GM18508 (cell line): ENCODE measurements around the gene PP2D1.
"Not testable (repeated sequence)": the region's sequence is repeated elsewhere in the genome, so short reads cannot be mapped to it uniquely, and the experiment has no call there.

ENCODE experiments used
- ATAC-seq: cut with Tn5 transposase; IDR thresholded peaks from one replicate; pipeline ENCODE4 v1.9.1; 2021; ENCODE audit warnings: moderate number of reproducible peaks; ENCODE audit not compliant: insufficient read depth, unreplicated experiment

PP2D1 gene

GRCh38 chr3:20040548-20041196 lies 28.6 kb upstream of the PP2D1 start:
- peak; percentile 21 for ATAC-seq

DNA sequence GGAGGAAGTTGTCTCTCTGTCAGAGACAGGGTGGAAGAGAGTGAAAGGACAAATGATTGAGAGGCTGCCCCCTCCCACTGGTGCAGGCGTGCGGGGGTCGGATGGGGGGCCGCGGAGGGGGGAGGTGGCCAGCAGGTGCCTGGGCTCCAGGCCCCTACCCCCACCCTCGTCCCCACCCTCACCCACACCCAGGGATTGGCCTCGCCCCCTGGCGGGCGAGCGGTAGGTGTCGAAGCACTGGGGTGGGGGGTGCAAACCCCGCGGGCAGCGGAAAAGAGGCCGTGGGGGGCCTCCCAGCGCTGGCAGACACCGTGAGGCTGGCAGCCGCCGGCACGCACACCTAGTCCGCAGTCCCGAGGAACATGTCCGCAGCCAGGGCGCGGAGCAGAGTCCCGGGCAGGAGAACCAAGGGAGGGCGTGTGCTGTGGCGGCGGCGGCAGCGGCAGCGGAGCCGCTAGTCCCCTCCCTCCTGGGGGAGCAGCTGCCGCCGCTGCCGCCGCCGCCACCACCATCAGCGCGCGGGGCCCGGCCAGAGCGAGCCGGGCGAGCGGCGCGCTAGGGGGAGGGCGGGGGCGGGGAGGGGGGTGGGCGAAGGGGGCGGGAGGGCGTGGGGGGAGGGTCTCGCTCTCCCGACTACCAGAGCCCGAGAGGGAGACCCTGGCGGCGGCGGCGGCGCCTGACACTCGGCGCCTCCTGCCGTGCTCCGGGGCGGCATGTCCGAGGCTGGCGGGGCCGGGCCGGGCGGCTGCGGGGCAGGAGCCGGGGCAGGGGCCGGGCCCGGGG lies 27.9 kb upstream of the PP2D1 start, which contains the start of gene KAT2B:
KAT2B (plus strand) TSS at position 682 of the 783 bp plus-strand sequence; CDS start at position 714, 32 bp downstream.
- ATAC-seq, result peak; percentile 34

GRCh38 chr3:20039466-20039764 lies 27.4 kb upstream of the PP2D1 start:
- no peak for ATAC-seq

DNA sequence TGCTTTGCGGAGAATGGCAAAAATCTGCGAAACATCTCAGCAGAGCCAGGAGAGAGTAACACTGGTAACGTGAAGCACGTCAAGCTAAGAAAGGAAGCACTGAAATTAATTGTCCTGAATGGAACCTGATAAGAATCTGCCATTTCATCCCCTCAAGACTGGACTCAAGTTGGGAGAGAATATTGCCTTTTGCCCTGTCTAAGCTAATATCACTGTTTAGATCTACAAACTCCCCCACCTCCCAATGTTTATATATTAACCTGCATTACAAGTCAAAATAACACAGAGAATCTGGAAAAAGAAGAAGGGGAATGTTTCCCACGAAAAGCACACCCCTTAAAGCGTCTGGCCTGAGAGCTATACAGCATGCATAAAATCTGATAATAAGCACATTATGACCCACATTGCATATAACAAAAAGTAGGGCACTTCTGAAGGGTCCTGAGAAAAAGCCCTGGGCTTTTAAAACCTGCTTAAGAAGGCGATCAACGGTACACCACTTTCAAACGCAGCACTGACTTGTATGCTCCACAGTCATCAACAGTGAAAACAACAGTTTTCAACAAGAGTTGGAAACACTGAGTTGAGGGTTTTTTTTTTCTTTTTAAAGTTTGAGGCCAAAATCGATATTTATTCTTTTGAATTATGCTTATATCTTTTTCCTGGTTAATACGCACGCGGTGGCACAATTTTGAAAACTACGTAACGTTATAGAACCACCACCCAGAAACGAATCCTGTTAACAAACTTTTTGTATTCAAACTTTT lies 26.8 kb upstream of the PP2D1 start:
- ATAC-seq, result no peak

DNA sequence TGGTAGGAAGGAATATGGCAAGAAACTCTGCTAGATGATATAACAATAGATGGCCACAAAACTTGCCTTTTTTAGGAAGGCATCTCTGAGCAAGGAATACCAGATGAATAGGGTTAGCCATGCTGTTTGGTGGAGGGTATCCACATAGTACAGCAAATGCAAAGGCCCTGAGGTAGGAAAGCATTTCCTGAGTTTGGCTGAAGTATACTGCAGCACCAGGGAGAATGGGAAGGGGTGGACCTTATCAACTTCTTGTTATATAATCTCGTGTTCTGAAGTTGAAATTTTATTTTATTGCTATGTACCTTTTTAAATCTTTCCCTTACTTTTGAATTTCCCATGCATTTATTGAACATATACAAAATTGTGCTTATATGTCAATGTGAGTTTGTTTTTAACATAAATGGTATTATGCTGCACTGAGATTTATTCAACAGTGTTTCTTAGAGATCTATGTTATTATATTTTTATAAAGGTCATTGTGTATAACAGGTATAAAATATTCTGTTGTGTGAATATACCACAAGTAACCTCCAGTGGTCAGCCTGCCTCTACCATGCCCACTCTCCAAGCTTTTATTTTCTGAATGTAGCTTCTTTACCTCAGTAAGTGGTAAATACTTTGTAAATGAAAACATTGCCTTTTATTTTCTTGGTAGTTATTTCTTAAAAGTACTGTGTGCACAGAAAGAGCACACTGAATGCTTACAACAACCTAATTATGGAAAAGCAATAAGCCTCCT lies 25.4 kb upstream of the PP2D1 start:
- no peak for ATAC-seq

DNA sequence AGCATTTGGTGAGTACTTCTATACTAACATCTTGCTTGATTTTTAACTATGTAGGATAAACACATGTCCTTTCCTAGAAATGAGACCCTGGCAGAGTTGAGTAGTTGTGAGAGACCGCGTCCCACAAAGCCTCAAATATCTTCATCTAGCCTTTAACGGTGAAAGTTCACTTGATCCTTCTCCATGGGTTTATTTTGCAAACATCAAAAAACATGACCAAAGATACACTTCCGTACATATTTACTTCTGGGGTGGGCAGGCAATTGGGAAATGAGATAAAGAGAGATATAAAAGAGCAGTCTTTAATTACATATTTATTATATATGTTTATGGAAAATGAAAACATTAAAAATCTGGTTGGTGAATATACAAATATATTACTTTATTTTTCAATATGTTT lies 23.0 kb upstream of the PP2D1 start:
- no peak for ATAC-seq

DNA sequence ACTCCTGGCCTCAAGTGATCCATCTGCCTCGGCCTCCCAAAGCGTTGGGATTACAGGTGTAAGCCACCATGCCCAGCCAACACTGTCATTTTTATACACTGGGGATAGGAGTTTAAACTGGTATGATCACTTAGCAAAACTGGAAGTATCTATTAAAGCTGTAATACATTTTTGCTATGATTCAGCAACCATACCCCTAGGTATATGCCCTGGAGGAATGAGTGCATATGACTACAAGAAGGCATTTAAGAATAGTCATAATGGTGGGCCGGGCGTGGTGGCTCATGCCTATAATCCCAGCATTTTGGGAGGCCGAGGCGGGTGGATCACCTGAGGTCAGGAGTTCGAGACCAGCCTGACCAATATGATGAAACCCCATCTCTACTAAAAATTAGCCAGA lies 19.9 kb upstream of the PP2D1 start:
- ATAC-seq, result not testable (repeated sequence)

- no peak for ATAC-seq
These were observed 16.9 kb upstream of the PP2D1 start for GRCh38 chr3:20028905-20029331.

GRCh38 chr3:20027136-20027535 lies 15.1 kb upstream of the PP2D1 start:
- no peak for ATAC-seq

GRCh38 chr3:20023623-20024405 lies 11.8 kb upstream of the PP2D1 start:
- no peak for ATAC-seq

DNA sequence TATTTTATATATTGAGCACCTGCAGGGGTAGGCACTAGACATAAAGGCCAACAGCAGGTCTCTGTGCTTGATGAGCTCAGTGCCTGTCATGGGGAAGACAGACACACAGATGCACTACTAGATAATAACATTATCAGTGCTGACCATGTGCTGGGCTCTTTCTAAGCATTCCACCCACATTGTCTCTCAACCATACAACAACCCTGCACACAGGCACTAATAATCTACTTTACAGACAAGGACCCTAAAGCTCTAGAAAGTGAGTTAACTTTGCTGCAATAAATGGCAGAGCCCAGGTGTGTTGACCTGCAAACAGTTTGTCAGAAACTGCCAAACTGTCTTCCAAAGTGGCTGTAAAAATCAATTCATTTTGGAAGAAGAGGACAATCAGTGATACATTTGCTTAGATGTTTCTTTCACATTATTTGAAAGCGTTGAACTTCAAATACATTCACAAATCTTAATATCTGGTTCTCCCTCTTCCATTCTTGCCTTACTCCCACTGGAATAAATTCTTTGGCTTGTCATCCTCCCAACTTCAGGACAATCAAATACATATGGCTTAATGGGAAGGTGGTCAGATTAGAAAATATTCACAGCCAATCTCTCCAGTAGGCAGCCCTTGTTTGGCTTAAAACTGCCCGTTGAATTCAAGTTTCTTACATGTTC lies 11.0 kb upstream of the PP2D1 start:
- no peak for ATAC-seq

DNA sequence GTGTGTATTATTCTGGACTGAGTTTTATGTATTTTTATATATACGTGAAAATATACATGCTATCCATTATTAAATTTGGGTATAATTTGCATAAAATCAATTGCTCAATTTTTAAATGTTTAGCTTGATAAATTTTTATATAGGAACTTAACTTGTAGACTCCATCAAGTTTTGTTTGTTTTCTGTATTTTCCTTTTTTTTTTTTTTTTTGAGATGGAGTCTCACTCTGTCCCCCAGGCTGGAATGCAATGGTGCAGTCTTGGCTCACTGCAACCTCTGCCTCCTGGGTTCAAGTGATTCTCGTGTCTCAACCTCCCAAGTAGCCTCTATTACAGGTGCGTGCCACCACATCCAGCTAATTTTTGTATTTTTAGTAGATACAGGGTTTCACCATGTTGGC lies 4.0 kb upstream of the PP2D1 start:
- not testable (repeated sequence) for ATAC-seq

GRCh38 chr3:20015525-20015924 lies 3.5 kb upstream of the PP2D1 start:
- ATAC-seq, result no peak

- ATAC-seq, result no peak
These were observed 1.3 kb upstream of the PP2D1 start for GRCh38 chr3:20013396-20013795.

- ATAC-seq, result no peak
These were observed 3.4 kb downstream of the PP2D1 start for GRCh38 chr3:20008646-20009045.

DNA sequence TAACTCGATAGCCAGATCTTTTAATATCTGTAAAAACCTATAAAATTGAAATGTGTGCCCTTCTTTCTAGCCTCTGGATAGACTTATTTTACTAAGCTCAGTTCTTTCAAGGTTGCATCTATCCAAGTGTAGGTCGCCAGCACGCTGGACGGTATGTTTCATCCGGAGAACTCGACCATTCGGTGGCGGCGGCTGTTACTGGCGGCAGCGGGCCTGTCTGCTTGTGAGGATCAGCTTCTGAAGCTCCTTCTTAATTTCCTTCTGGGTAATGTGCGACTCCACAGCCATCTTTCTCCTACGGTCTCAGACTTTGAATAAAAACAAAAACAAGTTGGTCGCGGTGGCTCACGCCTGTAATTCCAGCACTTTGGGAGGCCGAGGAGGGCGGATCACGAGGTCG lies 4.1 kb downstream of the PP2D1 start:
- ATAC-seq, result no peak

GRCh38 chr3:20001932-20002331 lies 10.1 kb downstream of the PP2D1 start:
- ATAC-seq, result no peak

- no peak for ATAC-seq
These were observed 14.6 kb downstream of the PP2D1 start for GRCh38 chr3:19997502-19997901.

GRCh38 chr3:19994796-19995195 lies 17.3 kb downstream of the PP2D1 start:
- no peak for ATAC-seq
